Mesenteric fat pad (tissue), 1 donor: ENCODE data around the gene HSD17B11. TPM values are rescaled to one million over a fixed set of nuclear protein-coding genes. Genes with fewer than 3 reads are reported as not detected.
"Not testable (repeated sequence)": the region's sequence is repeated elsewhere in the genome, so short reads cannot be mapped to it uniquely, and the experiment has no call there.

ENCODE experiments used
- DNase-seq: peaks from one replicate; pipeline ENCODE4 v3.0.0-alpha.2; 2020; ENCODE audit warnings: low spot score
- total RNA-seq: library from RNA; stranded (reverse); fragmentation: NEBNext Ultra II Directional; extraction: Animal tissue kit (Norgen Biotek cat#: 25700); gene quantifications from one replicate; pipeline ENCODE4 v1.2.1, GENCODE V29; 2021
- donor health status: DM: yes; HTN: yes; CAD: no.

The HSD17B11 gene
- total RNA-seq, 1 donor from 2014 or later, result 52.7 TPM

- no peak for DNase-seq
Observed at GRCh38 chr4:87359258-87359657, 31.7 kb downstream of the HSD17B11 start.

DNA sequence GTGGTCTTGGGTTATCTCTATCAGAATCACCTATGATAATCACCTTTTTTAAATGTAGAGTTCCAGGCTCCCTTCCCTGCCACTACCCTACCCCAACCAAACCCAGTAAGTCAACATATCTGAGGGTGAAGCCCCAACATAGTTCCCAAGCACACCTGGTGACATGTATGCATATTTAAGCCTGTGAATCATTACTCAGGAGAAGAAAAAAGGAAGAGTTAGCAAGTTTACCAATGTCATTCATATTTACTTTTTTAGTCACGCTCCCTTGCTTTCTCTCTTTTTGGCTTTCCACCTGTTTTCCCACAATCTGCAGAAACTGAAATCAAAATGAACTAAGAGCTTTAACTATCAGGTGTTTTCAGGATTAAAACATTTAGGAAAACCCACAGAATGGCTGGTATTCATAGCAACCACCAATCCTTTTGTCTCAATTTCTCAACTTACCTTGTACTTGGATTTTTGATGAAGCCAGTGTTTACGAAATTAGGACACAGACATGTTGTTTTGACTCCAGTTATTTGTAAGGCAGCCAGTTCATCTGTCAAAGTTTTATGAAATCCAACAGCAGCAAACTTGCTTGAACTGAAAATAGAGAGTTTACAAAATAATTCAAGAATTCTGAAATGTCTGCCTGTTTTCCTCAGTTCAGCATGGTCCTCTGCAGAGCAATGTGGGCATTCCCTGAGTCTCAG lies 34.0 kb downstream of the HSD17B11 start:
- no peak for DNase-seq

- DNase-seq, result no peak
Observed at GRCh38 chr4:87354168-87355102, 36.6 kb downstream of the HSD17B11 start.

- no peak for DNase-seq
Observed at GRCh38 chr4:87353592-87353991, 37.4 kb downstream of the HSD17B11 start.

GRCh38 chr4:87345139-87345538 lies 45.8 kb downstream of the HSD17B11 start:
- DNase-seq, result no peak

DNA sequence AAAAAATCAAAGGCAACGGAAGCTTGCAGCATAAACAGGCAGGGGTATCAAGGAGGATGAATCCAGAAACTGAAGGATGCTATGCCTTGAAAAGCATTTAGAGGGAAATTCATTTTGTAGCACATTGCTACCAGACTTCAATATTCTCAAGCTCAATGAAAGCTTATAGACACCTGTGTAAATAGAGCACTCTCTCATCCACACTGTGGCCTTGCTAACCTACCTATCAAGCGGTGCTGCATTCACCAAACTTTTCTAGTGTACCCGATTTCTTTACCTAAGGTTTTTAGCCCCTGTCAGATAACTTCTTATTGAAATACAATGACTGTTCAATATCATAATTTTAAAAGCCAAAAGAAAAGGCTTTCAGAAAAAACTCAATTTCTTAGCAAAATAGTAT lies 48.1 kb downstream of the HSD17B11 start:
- DNase-seq, result no peak

- not testable (repeated sequence) for DNase-seq
Observed at GRCh38 chr4:87341954-87342635, 48.9 kb downstream of the HSD17B11 start.

DNA sequence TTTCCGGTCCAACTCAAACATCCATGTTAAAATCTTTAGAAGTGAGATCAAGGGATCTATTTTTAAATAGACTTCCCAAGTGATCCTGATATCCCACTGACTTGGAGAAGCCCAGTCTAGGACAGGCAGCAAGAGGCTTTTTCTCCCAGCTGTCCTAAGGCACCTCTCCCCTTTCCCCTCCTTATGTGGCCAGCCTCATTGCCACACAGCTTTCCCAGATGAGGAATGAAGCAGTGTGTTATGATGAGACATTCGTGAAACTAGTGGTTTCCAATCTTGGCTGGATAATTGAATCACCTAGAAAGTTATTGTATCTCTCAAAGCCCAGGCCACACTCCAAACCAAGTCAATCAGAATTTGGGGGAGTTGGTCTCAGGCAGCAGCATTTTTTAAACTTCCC lies 51.5 kb downstream of the HSD17B11 start:
- no peak for DNase-seq

- DNase-seq, result no peak
Observed at GRCh38 chr4:87337361-87337760, 53.6 kb downstream of the HSD17B11 start.

- DNase-seq, result no peak
Observed at GRCh38 chr4:87333267-87333666, 57.7 kb downstream of the HSD17B11 start.

- no peak for DNase-seq
Observed at GRCh38 chr4:87330761-87331160, 60.2 kb downstream of the HSD17B11 start.

GRCh38 chr4:87327136-87327535 lies 63.9 kb downstream of the HSD17B11 start:
- DNase-seq, result no peak

DNA sequence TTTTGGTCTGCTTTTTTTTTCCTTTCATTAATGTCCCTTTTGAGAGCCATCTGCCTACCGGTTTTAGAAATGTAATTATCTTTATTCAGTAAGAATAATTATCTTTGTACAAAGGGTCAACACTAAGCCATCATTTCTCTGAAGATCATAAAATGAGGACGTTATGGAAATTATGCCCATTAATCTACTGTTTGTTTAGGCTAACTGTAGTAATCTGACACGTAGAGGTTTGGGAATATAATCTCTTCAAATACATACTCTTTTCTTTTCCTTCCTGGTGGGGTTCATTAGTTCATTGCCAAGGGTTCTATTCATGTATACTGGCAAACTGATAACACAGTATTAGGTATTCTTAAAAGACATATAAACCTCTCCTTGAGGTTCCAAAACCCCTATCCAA lies 64.5 kb downstream of the HSD17B11 start:
- no peak for DNase-seq

GRCh38 chr4:87322754-87323153 lies 68.2 kb downstream of the HSD17B11 start, which contains the start of gene HSD17B13:
TSS of gene HSD17B13 (minus strand) at chr4:87322882. CDS start at chr4:87322841, 41 bp downstream.
- DNase-seq, result no peak

GRCh38 chr4:87321888-87322287 lies 69.1 kb downstream of the HSD17B11 start:
- DNase-seq, result no peak

- DNase-seq, result no peak
Observed at GRCh38 chr4:87317527-87317926, 73.5 kb downstream of the HSD17B11 start.

- DNase-seq, result no peak
Observed at GRCh38 chr4:87316961-87317360, 74.0 kb downstream of the HSD17B11 start.

DNA sequence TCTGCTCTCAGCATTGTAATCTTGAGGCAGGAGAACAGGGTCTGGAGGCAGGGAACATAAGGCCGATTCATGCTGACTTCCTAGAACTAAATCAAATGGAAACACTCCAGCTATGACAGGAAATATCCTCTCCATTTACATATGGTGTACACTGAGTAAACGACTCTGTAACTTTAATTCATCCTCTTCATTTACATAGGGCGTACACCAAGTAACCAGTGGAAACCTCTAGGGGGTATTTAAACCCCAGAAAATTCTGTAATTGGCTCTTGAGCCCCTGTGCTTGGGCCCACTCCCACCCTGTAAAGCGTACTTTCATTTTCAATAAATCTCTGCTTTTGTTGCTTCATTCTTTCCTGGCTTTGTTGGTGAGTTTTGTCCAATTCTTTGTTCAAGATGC lies 76.0 kb downstream of the HSD17B11 start:
- DNase-seq, result not testable (repeated sequence)

- no peak for DNase-seq
Observed at GRCh38 chr4:87313756-87314155, 77.2 kb downstream of the HSD17B11 start.

DNA sequence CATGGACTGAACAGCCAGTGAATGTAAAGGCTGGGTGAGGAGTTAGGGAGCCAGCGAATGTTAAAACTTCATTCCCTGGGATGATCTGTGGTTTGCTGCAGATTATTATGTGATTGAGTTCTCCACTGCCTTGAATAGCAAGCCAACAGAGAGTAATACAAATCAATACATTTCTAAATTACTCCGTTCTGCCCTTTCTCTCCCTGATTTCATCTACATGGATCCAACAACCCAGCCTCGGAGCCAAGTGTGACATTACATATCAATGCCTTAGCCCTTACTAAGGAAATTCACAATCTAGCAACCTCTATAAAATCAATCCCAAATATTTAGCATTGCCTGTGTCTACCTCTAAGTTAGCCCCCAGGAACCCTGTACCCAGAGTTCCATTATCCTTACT lies 79.3 kb downstream of the HSD17B11 start:
- no peak for DNase-seq

DNA sequence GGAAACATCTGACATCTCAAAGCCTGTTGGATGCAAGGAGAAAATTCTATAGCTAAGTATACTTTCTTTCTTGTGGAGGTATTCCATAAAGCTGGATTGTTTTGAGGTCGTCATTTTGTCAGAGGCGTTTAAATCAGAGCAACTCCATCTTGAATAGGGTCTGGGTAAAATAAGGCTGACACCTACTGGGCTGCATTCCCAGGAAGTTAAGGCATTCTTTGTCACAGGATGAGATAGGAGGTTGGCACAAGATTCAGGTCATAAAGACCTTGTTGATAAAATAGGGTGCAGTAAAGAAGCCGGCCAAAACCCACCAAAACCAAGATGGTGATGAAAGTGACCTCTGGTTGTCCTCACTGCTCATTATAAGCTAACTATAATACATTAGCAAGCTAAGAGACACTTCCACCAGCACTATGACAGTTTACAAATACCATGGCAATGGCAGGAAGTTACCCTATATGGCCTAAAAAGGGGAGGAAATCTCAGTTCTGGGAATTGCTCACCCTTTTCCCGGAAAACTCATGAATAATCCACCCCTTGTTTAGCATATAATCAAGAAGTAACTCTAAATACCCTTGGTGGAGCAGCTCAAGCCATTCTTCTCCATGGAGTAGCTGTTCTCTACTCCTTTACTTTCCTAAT lies 80.2 kb downstream of the HSD17B11 start:
- DNase-seq, result no peak
